Measurements from ENCODE around the gene ROCK1.

DNA sequence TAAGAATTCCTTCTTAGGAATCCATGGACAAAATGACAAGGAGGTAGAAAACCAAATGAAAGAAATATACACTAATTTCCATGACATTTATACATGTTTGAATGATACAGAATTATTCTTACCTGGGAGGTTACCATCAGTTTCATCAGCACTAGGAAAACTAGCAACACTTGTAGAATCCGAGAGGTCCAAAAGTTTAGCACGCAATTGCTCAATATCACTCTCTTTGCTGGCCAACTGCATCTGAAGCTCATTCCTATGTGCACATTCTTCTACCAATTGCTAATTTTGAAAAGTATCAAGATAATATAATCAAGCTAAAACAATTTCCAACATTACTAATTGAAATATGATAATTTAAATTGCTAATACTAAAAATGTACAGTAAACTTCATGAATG, 144.8 kb downstream of the ROCK1 start:
- TF ChIP-seq, protein P1, sequence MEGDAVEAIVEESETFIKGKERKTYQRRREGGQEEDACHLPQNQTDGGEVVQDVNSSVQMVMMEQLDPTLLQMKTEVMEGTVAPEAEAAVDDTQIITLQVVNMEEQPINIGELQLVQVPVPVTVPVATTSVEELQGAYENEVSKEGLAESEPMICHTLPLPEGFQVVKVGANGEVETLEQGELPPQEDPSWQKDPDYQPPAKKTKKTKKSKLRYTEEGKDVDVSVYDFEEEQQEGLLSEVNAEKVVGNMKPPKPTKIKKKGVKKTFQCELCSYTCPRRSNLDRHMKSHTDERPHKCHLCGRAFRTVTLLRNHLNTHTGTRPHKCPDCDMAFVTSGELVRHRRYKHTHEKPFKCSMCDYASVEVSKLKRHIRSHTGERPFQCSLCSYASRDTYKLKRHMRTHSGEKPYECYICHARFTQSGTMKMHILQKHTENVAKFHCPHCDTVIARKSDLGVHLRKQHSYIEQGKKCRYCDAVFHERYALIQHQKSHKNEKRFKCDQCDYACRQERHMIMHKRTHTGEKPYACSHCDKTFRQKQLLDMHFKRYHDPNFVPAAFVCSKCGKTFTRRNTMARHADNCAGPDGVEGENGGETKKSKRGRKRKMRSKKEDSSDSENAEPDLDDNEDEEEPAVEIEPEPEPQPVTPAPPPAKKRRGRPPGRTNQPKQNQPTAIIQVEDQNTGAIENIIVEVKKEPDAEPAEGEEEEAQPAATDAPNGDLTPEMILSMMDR (IDR thresholded peaks at IDR 0.05) = no peak
- TF ChIP-seq EP300 (IDR thresholded peaks at IDR 0.05; ENCODE audit: borderline replicate concordance in 1 of 2, low read depth in 1 of 2, low read length in 1 of 2) = no peak
- TF ChIP-seq FOSL2 (IDR thresholded peaks at IDR 0.05; ENCODE audit: borderline replicate concordance, low read depth) = no peak
- TF ChIP-seq TAF1 (IDR thresholded peaks at IDR 0.05; ENCODE audit: borderline replicate concordance, low read depth, low read length) = no peak
- TF ChIP-seq TEAD4 (IDR thresholded peaks at IDR 0.05; ENCODE audit: borderline replicate concordance, insufficient read depth) = no peak
- no peak for TF ChIP-seq SIN3A (IDR thresholded peaks at IDR 0.05; ENCODE audit: borderline replicate concordance, low read depth, low read length)
